ENCODE results near the gene RAN. TPM values are rescaled to one million over a fixed set of nuclear protein-coding genes. Genes with fewer than 3 reads are reported as not detected.
A peak's percentile ranks its signal among the peaks of the same experiment; 100 is the strongest.
"Not testable (repeated sequence)": the region's sequence is repeated elsewhere in the genome, so short reads cannot be mapped to it uniquely, and the experiment has no call there.

RAN gene
- total and polyA plus RNA-seq, 7 donors, result 160 to 509 (median 186) TPM

DNA sequence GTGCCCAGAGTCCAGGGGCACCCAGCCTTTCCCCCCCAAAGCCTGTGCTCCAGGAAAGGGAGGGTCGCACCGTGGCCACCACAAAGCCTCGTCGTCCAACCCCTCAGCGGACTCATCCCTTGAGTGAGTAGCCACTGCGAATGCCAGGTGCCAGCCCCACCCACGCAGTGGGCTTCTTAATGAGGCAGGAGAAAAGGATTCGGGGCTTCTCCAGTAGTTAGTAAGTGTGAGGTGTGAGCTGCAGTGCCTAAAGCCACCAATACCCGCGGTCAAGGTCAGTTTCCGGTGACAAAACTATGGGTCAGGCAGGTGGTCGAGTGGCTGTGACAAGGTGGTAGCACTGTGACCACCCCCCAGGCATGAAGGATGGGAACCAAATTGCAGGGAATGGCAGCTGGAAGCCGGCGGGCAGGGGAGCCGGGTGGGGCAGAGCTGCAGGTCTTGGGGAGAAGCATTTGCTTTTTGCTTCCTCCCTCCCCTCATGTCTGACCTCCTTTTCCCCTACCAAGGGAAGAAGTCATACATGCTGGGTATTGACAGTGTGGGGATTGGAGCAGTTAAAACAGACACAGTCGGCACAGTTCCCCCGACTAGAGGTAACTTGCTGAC, 8.0 kb downstream of the RAN start:
- DNase-seq, result peak; percentile 47
- H3K36me3 ChIP-seq, result peaks cover 16 to 34% (median 20%) of the 10 kb centered on the region in 4 donors
- peak overlapping the region in 1 of 4 donors; percentile 5 for H3K4me3 ChIP-seq
- intact Hi-C loops (cut with DNase I), result no loop called here
- H3K27ac ChIP-seq, result no peak overlapping the region
- no peaks in the 10 kb centered on the region for H3K27me3 ChIP-seq
- H3K9me3 ChIP-seq, result no peaks in the 10 kb centered on the region
- peaks cover 0 to 1% (median 0%) of the 10 kb centered on the region in 4 donors for H3K4me1 ChIP-seq
- WGBS, 2 donors, result 59 to 66% methylated on average over 17 of the region's 17 CpGs
- TF ChIP-seq, protein P1, sequence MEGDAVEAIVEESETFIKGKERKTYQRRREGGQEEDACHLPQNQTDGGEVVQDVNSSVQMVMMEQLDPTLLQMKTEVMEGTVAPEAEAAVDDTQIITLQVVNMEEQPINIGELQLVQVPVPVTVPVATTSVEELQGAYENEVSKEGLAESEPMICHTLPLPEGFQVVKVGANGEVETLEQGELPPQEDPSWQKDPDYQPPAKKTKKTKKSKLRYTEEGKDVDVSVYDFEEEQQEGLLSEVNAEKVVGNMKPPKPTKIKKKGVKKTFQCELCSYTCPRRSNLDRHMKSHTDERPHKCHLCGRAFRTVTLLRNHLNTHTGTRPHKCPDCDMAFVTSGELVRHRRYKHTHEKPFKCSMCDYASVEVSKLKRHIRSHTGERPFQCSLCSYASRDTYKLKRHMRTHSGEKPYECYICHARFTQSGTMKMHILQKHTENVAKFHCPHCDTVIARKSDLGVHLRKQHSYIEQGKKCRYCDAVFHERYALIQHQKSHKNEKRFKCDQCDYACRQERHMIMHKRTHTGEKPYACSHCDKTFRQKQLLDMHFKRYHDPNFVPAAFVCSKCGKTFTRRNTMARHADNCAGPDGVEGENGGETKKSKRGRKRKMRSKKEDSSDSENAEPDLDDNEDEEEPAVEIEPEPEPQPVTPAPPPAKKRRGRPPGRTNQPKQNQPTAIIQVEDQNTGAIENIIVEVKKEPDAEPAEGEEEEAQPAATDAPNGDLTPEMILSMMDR (IDR thresholded peaks at IDR 0.05), result no peak
- TF ChIP-seq POLR2AphosphoS5 (IDR thresholded peaks at IDR 0.05) (no peak), EP300 (IDR thresholded peaks at IDR 0.05) (no peak), POLR2A (IDR thresholded peaks at IDR 0.05) (no peak)

GRCh38 chr12:130880411-130880885, 8.6 kb downstream of the RAN start:
- Histone ChIP-seq H3K27ac (no peak overlapping the region), H3K36me3 (peaks cover 11 to 29% (median 15%) of the 10 kb centered on the region in 4 donors), H3K4me3 (peak overlapping the region in 1 of 4 donors; percentile 5), H3K9me3 (no peaks in the 10 kb centered on the region), H3K4me1 (no peaks in the 10 kb centered on the region), H3K27me3 (no peaks in the 10 kb centered on the region)
- WGBS, 2 donors, result 7 to 17% methylated on average over 10 of the region's 10 CpGs
- TF ChIP-seq POLR2AphosphoS5 (IDR thresholded peaks at IDR 0.05) (no peak), POLR2A (IDR thresholded peaks at IDR 0.05) (no peak), EP300 (IDR thresholded peaks at IDR 0.05) (no peak)
- TF ChIP-seq, protein P1 (IDR thresholded peaks at IDR 0.05), result no peak
- intact Hi-C loops (cut with DNase I), result no loop called here
- peak; percentile 24 for DNase-seq

DNA sequence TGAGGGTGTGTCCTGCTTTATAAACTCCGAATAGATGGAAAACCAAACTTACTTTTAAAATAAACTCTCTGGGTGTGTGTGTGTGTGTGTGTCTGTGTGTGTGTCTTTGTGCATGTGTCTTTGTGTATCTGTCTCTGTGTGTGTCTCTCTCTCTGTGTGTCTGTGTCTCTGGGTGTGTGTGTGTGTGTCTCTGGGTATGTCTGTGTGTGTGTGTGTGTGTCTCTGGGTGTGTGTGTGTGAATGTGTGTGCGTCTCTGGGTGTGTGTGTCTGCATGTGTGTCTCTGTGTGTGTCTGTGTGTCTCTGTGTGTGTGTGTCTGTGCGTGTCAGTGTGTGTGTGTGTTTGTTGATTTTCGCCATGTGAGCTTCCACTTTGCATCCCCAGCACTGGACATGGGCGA, 9.2 kb downstream of the RAN start:
- DNase-seq, result peak; percentile 10
- Histone ChIP-seq H3K36me3 (peaks cover 5 to 23% (median 10%) of the 10 kb centered on the region in 4 donors), H3K4me1 (no peaks in the 10 kb centered on the region), H3K27me3 (no peaks in the 10 kb centered on the region), H3K27ac (no peak overlapping the region), H3K9me3 (no peaks in the 10 kb centered on the region), H3K4me3 (no peak overlapping the region)
- 58 to 82% methylated on average over 5 of the region's 5 CpGs for WGBS, 2 donors
- TF ChIP-seq, protein P1 (IDR thresholded peaks at IDR 0.05), result no peak
- no peak for TF ChIP-seq POLR2A (IDR thresholded peaks at IDR 0.05)
- TF ChIP-seq POLR2AphosphoS5 (IDR thresholded peaks at IDR 0.05), result no peak
- TF ChIP-seq EP300 (IDR thresholded peaks at IDR 0.05), result no peak
- intact Hi-C loops (cut with DNase I), result no loop called here

- H3K36me3 ChIP-seq, result peaks cover 0 to 18% (median 5%) of the 10 kb centered on the region in 4 donors
- 53 to 77% methylated on average over 1 of the region's 1 CpG for WGBS, 2 donors
- intact Hi-C loops (cut with DNase I), result no loop called here
These were observed 9.7 kb downstream of the RAN start for GRCh38 chr12:130881548-130881947.

GRCh38 chr12:130887190-130887589, 15.3 kb downstream of the RAN start:
- H3K36me3 ChIP-seq; H3K27ac ChIP-seq; H3K9me3 ChIP-seq; H3K4me3 ChIP-seq; H3K27me3 ChIP-seq; H3K4me1 ChIP-seq; intact Hi-C loops (cut with DNase I); DNase-seq: not testable (repeated sequence)
- 87 to 93% methylated on average over 10 of the region's 17 CpGs for WGBS, 2 donors

More at GRCh38 chr12:130881548-130881947, 9.7 kb downstream of the RAN start:
- DNase-seq, result no peak
- Histone ChIP-seq H3K27me3 (no peaks in the 10 kb centered on the region), H3K4me3 (no peak overlapping the region), H3K9me3 (no peaks in the 10 kb centered on the region), H3K27ac (no peak overlapping the region), H3K4me1 (no peaks in the 10 kb centered on the region)
- no peak for TF ChIP-seq EP300 (IDR thresholded peaks at IDR 0.05)
- TF ChIP-seq, protein P1 (IDR thresholded peaks at IDR 0.05), result no peak

All from sigmoid colon (tissue), 7 donors.